B cell (primary cell): ENCODE results near the gene DPY19L1. TPM values are rescaled to one million over a fixed set of nuclear protein-coding genes. Genes with fewer than 3 reads are reported as not detected.
"Not testable (repeated sequence)": the region's sequence is repeated elsewhere in the genome, so short reads cannot be mapped to it uniquely, and the experiment has no call there.

Source experiments
- ATAC-seq: fragments of 200-7000 bp; cut with Tn5 transposase; one replicate; pipeline ENCODE4 v1.10.0; 2021; ENCODE audit warnings: low read depth, mild to moderate bottlenecking, moderate number of reproducible peaks, moderate library complexity
- CTCF ChIA-PET: fragments of 350-600 bp; sonication (Branson Sonifier 250); formaldehyde crosslinking; loops from one replicate; lab custom pipeline; 2021; ENCODE audit warnings: antibody characterized with exemption, inconsistent platforms; lab: Charles Lee
- POLR2A ChIA-PET: fragments of 350-600 bp; sonication (Branson Sonifier 250); formaldehyde crosslinking; loops from one replicate; lab custom pipeline; 2021; ENCODE audit warnings: antibody characterized with exemption; lab: Charles Lee
- DNase-seq: peaks from one replicate; pipeline ENCODE4 v3.0.0; 2013
- H2AFZ ChIP-seq: 2 replicates; pipeline ENCODE4 v1.6.1; 2012; ENCODE audit warnings: mild to moderate bottlenecking, low read depth, low read length; ENCODE audit not compliant: insufficient read depth, poor library complexity, severe bottlenecking
- H3K27ac ChIP-seq, 2 donors: 1 replicate in 1 of 2; 2 replicates in 1 of 2; pipeline ENCODE4 v1.5.1; 2012 to 2013; ENCODE audit warnings: low read length in 2 of 2, mild to moderate bottlenecking in 2 of 2, moderate library complexity in 1 of 2
- H3K27me3 ChIP-seq, 4 experiments: fragments of 200-600 bp in 1 of 4; sonication (generic) in 1 of 4; replicated peaks in 1 of 4; 1 replicate in 2 of 4; 2 replicates in 2 of 4; pipeline versions ENCODE4 v1.6.1 to v1.7.0; 2013 to 2016; ENCODE audit warnings: low read length in 3 of 4, mild to moderate bottlenecking in 2 of 4, mixed read lengths in 1 of 4, moderate library complexity in 1 of 4; ENCODE audit not compliant: insufficient read depth in 4 of 4, control insufficient read depth in 3 of 4; ENCODE audit errors: control extremely low read depth in 1 of 4
- H3K36me3 ChIP-seq, 2 experiments: replicated peaks in 1 of 2; 1 replicate in 1 of 2; 2 replicates in 1 of 2; pipeline versions ENCODE4 v1.6.1 to v1.7.1; 2013; ENCODE audit warnings: low read length in 1 of 2; ENCODE audit not compliant: insufficient read depth in 2 of 2, control insufficient read depth in 1 of 2; ENCODE audit errors: control extremely low read depth in 1 of 2, extremely low read depth in 1 of 2
- H3K4me1 ChIP-seq, 2 donors: fragments of 200-600 bp in 1 of 2; sonication (generic) in 1 of 2; 1 replicate in 1 of 2; 2 replicates in 1 of 2; pipeline versions ENCODE4 v1.5.1 to v1.6.1; 2013 to 2017; ENCODE audit warnings: low read length in 2 of 2; ENCODE audit not compliant: control insufficient read depth in 2 of 2, insufficient read depth in 2 of 2
- H3K4me2 ChIP-seq: replicated peaks from 2 replicates; pipeline ENCODE3; 2012; ENCODE audit warnings: mild to moderate bottlenecking, low read depth, low read length; ENCODE audit not compliant: poor library complexity, severe bottlenecking
- H3K4me3 ChIP-seq, 5 experiments: fragments of 200-600 bp in 1 of 5; sonication (generic) in 1 of 5; 1 replicate in 3 of 5; 2 replicates in 2 of 5; pipeline versions ENCODE4 v1.5.1 to v1.7.0; 2011 to 2016; ENCODE audit warnings: low read length in 4 of 5, mild to moderate bottlenecking in 4 of 5, low read depth in 2 of 5, control low read depth in 1 of 5, moderate library complexity in 1 of 5; ENCODE audit not compliant: insufficient read depth in 1 of 5; ENCODE audit errors: control extremely low read depth in 1 of 5, extremely low read depth in 1 of 5
- H3K79me2 ChIP-seq: fragments of 200-600 bp; sonication (generic); one replicate; pipeline ENCODE4 v1.6.0; 2016; ENCODE audit warnings: low read length; ENCODE audit not compliant: control insufficient read depth, insufficient read depth
- H3K9ac ChIP-seq: fragments of 200-600 bp; sonication (generic); 2 replicates; pipeline ENCODE4 v1.6.1; 2017; ENCODE audit warnings: mild to moderate bottlenecking, low read length, moderate library complexity
- H3K9me3 ChIP-seq, 3 donors: one replicate each; pipeline versions ENCODE4 v1.6.1 to v1.7.1; 2013; ENCODE audit warnings: low read length in 2 of 3; ENCODE audit not compliant: control insufficient read depth in 2 of 3, insufficient read depth in 1 of 3; ENCODE audit errors: control extremely low read depth in 1 of 3
- H4K20me1 ChIP-seq: 2 replicates; pipeline ENCODE4 v1.6.0; 2012; ENCODE audit warnings: mild to moderate bottlenecking, low read length; ENCODE audit not compliant: insufficient read depth, control insufficient read depth, poor library complexity, severe bottlenecking
- H3K27ac Mint-ChIP-seq: one replicate; pipeline ENCODE4 v1.8.0; 2021; ENCODE audit warnings: mixed read lengths
- H3K27me3 Mint-ChIP-seq: one replicate; pipeline ENCODE4 v1.8.0; 2021; ENCODE audit warnings: mixed read lengths
- H3K4me1 Mint-ChIP-seq: one replicate; pipeline ENCODE4 v1.8.0; 2021; ENCODE audit warnings: mixed read lengths
- H3K4me3 Mint-ChIP-seq: one replicate; pipeline ENCODE4 v1.8.0; 2021; ENCODE audit warnings: mixed read lengths
- H3K9me3 Mint-ChIP-seq: one replicate; pipeline ENCODE4 v1.8.0; 2022; ENCODE audit warnings: mixed read lengths; ENCODE audit not compliant: insufficient read depth
- WGBS: methylation state at CpG from one replicate; pipeline ENCODE4 v1.1.5; 2013; ENCODE audit warnings: missing lambda C conversion rate; ENCODE audit not compliant: insufficient coverage; 5-methylcytosine and 5-hydroxymethylcytosine counted together
- intact Hi-C: fragments of 100-400 bp; cut with micrococcal nuclease; formaldehyde crosslinking; loops from one replicate; pipeline ENCODE4 v1.10.0; 2022
- polyA plus RNA-seq: library from polyadenylated mRNA; depleted of rRNA; stranded (reverse); fragments of >200 nt; gene quantifications from 2 replicates; pipeline ENCODE4 v1.2.3, GENCODE V29; 2012
- total RNA-seq, 2 donors: library from RNA; stranded (reverse); fragments of 120-200 nt in 1 of 2; gene quantifications; 1 replicate in 1 of 2; 2 replicates in 1 of 2; pipeline versions ENCODE4 v1.2.3 to v1.2.4, GENCODE V29; 2013 to 2022

DPY19L1 gene
- total and polyA plus RNA-seq, 2 donors (not counting 1 experiment from before 2014, with no cell fraction given), result 2.0 to 13.0 TPM

GRCh38 chr7:35047912-35048305 is 10.6 kb upstream of the DPY19L1 start:
- not testable (repeated sequence) for H3K4me1 Mint-ChIP-seq, H3K79me2 ChIP-seq

GRCh38 chr7:35047263-35047911 is 10.1 kb upstream of the DPY19L1 start:
- H3K27me3 Mint-ChIP-seq, result peaks cover 18% of the 10 kb centered on the region
- H3K79me2 ChIP-seq, H3K4me3 ChIP-seq, H3K4me2 ChIP-seq, H3K9me3 ChIP-seq, H3K27ac Mint-ChIP-seq, H3K36me3 ChIP-seq, CTCF ChIA-PET, DNase-seq, H3K27ac ChIP-seq, intact Hi-C loops, POLR2A ChIA-PET, H3K4me1 Mint-ChIP-seq, H3K27me3 ChIP-seq, H4K20me1 ChIP-seq, H3K4me3 Mint-ChIP-seq, ATAC-seq, H3K9me3 Mint-ChIP-seq, H3K4me1 ChIP-seq, H3K9ac ChIP-seq, H2AFZ ChIP-seq: not testable (repeated sequence)
- WGBS, result no CpG with 5 or more reads among the region's 3 CpGs

More at GRCh38 chr7:35047912-35048305, 10.6 kb upstream of the DPY19L1 start:
- DNase-seq, H3K4me1 ChIP-seq, H3K36me3 ChIP-seq, H3K4me3 ChIP-seq, H3K9me3 Mint-ChIP-seq, H4K20me1 ChIP-seq, H3K27me3 ChIP-seq, H3K9me3 ChIP-seq, intact Hi-C loops, POLR2A ChIA-PET, H2AFZ ChIP-seq, H3K4me3 Mint-ChIP-seq, ATAC-seq, CTCF ChIA-PET, H3K9ac ChIP-seq, H3K27ac ChIP-seq, H3K4me2 ChIP-seq, H3K27ac Mint-ChIP-seq: not testable (repeated sequence)
- peaks cover 19% of the 10 kb centered on the region for H3K27me3 Mint-ChIP-seq
- WGBS, result 100% methylated on average over 2 of the region's 2 CpGs

- H3K4me1 Mint-ChIP-seq, H3K79me2 ChIP-seq, POLR2A ChIA-PET, H3K9ac ChIP-seq, H3K4me2 ChIP-seq, H3K4me3 ChIP-seq, H4K20me1 ChIP-seq, H3K4me3 Mint-ChIP-seq, H3K27me3 ChIP-seq, H3K36me3 ChIP-seq, H3K27ac Mint-ChIP-seq, ATAC-seq, H3K27ac ChIP-seq, H3K9me3 ChIP-seq, intact Hi-C loops, H3K4me1 ChIP-seq, CTCF ChIA-PET, H3K27me3 Mint-ChIP-seq, H3K9me3 Mint-ChIP-seq, DNase-seq, H2AFZ ChIP-seq: not testable (repeated sequence)
- WGBS, result 80% methylated on average over 2 of the region's 2 CpGs
Observed at GRCh38 chr7:35043301-35043700, 6.0 kb upstream of the DPY19L1 start.
